Caki2 (cell line): ENCODE measurements around the gene ZNF177. TPM values are rescaled to one million over a fixed set of nuclear protein-coding genes. Genes with fewer than 3 reads are reported as not detected.
"Not testable (repeated sequence)": the region's sequence is repeated elsewhere in the genome, so short reads cannot be mapped to it uniquely, and the experiment has no call there.

Experiments
- DNase-seq: peaks from one replicate; pipeline ENCODE4 v3.0.0-alpha.2; 2015; ENCODE audit warnings: low read depth
- in situ Hi-C: cut with HindIII; loops from 2 replicates; pipeline ENCODE4 v1.10.0; 2016; ENCODE audit warnings: low sequenced_read_pairs, low pct_unique_long_range_greater_than_20kb, mixed read lengths
- total RNA-seq: library from RNA; depleted of rRNA; stranded (reverse); fragments of >200 nt; shearing (Covaris generic); gene quantifications from 2 replicates; pipeline ENCODE4 v1.2.3, GENCODE V29; 2014; ENCODE audit warnings: low replicate concordance; rRNA removed

The ZNF177 gene
- total RNA-seq: 0.17 TPM in 1 of 2 replicates, not detected in the other

GRCh38 chr19:9362905-9363304 lies at the start of gene ZNF177:
TSS of gene ZNF177 (plus strand) at chr19:9363013. CDS start at chr19:9378312, 15,299 bp downstream.
- in situ Hi-C loops: no loop called here
- DNase-seq: no peak

GRCh38 chr19:9313756-9314155 lies 49.1 kb upstream of the ZNF177 start:
- in situ Hi-C loops: no loop called here
- DNase-seq: no peak

GRCh38 chr19:9321338-9321737 lies 41.5 kb upstream of the ZNF177 start:
- in situ Hi-C loops: no loop called here
- DNase-seq: no peak

- DNase-seq, in situ Hi-C loops: not testable (repeated sequence)
Measured at GRCh38 chr19:9321756-9322155, 41.1 kb upstream of the ZNF177 start.

GRCh38 chr19:9322201-9322600 lies 40.6 kb upstream of the ZNF177 start:
- DNase-seq, in situ Hi-C loops: not testable (repeated sequence)

- peak; percentile 83 for DNase-seq
- in situ Hi-C loops: no loop called here
Measured at GRCh38 chr19:9323557-9323918, 39.3 kb upstream of the ZNF177 start.

- in situ Hi-C loops: no loop called here
Measured at GRCh38 chr19:9323919-9324583, 38.8 kb upstream of the ZNF177 start, which contains the start of gene ZNF559. TSS of gene ZNF559 (plus strand) at chr19:9324179. CDS start at chr19:9338550, 14,371 bp downstream.

GRCh38 chr19:9324584-9324962 lies 38.2 kb upstream of the ZNF177 start:
- peak; percentile 12 for DNase-seq
- in situ Hi-C loops: no loop called here

More at GRCh38 chr19:9323919-9324583, 38.8 kb upstream of the ZNF177 start, which contains the start of gene ZNF559:
- peak; percentile 91 for DNase-seq

- DNase-seq: no peak
- in situ Hi-C loops: no loop called here
Measured at GRCh38 chr19:9329999-9330398, 32.8 kb upstream of the ZNF177 start.

- DNase-seq: peak; percentile 3
- in situ Hi-C loops: no loop called here
Measured at GRCh38 chr19:9342610-9343304, 20.1 kb upstream of the ZNF177 start.

GRCh38 chr19:9345005-9345404 lies 17.8 kb upstream of the ZNF177 start:
- DNase-seq: no peak
- in situ Hi-C loops: no loop called here

GRCh38 chr19:9348253-9348652 lies 14.6 kb upstream of the ZNF177 start:
- DNase-seq: no peak
- in situ Hi-C loops: no loop called here

- no peak for DNase-seq
- in situ Hi-C loops: no loop called here
Measured at GRCh38 chr19:9348671-9349070, 14.1 kb upstream of the ZNF177 start.

- no peak for DNase-seq
- in situ Hi-C loops: no loop called here
Measured at GRCh38 chr19:9352505-9352904, 10.3 kb upstream of the ZNF177 start.

GRCh38 chr19:9353011-9353410 lies 9.8 kb upstream of the ZNF177 start:
- in situ Hi-C loops: no loop called here
- no peak for DNase-seq

GRCh38 chr19:9354651-9355050 lies 8.2 kb upstream of the ZNF177 start:
- DNase-seq: no peak
- in situ Hi-C loops: no loop called here

GRCh38 chr19:9370738-9371619 lies 8.2 kb downstream of the ZNF177 start:
- in situ Hi-C loops: no loop called here
- DNase-seq: no peak

- DNase-seq: peak; percentile 10
- in situ Hi-C loops: no loop called here
Measured at GRCh38 chr19:9381361-9381785, 18.6 kb downstream of the ZNF177 start.
